Ovary (tissue), 3 donors: ENCODE measurements around the gene TSPAN16.

Experiments
- CTCF ChIP-seq, 3 donors: fragments of 450-650 bp in 2 of 3; fragments of 200-600 bp in 1 of 3; IDR thresholded peaks; one replicate each; pipeline versions ENCODE4 v1.5.1 to v1.8.0; 2016 to 2022; ENCODE audit warnings: antibody characterized with exemption in 3 of 3, mild to moderate bottlenecking in 1 of 3
- EP300 ChIP-seq: sonication (generic); formaldehyde crosslinking; IDR thresholded peaks from one replicate; pipeline ENCODE4 v1.6.1; 2017; ENCODE audit warnings: antibody characterized with exemption
- POLR2A ChIP-seq: fragments of 450-650 bp; IDR thresholded peaks from one replicate; pipeline ENCODE4 v1.6.1; 2017; ENCODE audit warnings: antibody characterized with exemption, mild to moderate bottlenecking, moderate library complexity
- donor health status: DM: no; HTN: no; CAD: no.

- no peak for TF ChIP-seq CTCF (IDR thresholded peaks at IDR 0.05)
- TF ChIP-seq POLR2A: no peak
- no peak for TF ChIP-seq EP300
Observed at GRCh38 chr19:11304936-11305335, 9.0 kb downstream of the TSPAN16 start.
